Measurements from ENCODE around the gene TYW5.

TYW5 gene, protein sequence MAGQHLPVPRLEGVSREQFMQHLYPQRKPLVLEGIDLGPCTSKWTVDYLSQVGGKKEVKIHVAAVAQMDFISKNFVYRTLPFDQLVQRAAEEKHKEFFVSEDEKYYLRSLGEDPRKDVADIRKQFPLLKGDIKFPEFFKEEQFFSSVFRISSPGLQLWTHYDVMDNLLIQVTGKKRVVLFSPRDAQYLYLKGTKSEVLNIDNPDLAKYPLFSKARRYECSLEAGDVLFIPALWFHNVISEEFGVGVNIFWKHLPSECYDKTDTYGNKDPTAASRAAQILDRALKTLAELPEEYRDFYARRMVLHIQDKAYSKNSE

DNA sequence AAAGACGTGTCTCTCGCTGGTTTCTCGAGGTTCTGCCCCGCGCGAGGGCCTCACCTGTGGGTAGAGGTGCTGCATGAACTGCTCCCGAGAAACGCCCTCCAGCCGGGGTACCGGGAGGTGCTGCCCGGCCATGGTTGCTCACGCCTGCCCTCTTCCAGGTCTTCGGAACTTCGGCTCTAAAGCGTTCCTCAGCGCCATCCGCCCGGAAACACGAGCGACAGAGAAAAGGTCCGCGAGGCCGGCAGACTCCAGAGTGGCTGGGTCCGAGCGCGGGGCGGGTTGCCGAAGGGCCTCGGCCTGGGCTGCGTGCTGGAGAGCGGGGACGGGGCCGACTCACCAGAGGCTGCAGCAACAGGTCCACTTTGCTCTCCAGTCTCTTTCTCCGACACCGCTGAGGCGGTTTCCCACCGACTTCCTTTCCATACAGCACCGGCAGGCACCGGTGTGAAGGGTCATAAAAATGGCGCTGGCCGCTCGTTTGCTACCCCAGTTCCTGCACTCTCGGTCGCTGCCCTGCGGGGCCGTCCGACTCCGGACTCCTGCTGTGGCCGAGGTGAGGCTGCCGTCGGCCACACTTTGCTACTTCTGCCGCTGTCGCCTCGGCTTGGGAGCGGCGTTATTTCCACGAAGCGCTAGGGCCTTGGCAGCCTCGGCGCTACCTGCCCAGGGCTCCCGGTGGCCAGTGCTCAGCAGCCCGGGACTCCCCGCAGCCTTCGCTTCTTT lies at the start of gene TYW5, which contains the start of gene MAIP1:
TYW5 (minus strand) TSS at position 153 of the 723 bp plus-strand sequence; CDS start at position 132, 21 bp downstream.
MAIP1 (plus strand) TSS at position 244 of the 723 bp plus-strand sequence; CDS start at position 461, 217 bp downstream.
- peak; percentile 54 for DNase-seq (ENCODE audit: low read depth, low spot score)

DNA sequence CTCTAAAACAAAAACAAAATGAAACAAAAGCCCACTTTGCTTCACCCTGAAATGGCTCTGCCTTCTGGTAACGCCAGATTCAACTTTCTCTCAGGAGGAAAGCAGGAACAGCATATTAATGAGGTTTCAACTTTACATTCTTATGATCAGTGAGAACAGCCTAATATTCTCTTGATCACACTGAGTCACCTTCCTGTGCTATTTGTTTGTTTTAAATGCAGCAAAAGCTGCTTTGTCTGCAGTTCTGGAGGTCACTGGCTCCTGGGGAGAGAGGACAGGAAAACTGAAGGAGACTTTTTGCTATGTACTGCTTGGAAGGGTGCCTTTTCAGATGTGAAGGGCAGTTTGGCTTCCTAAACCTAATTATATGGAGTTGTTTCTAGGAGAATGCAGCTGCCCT lies 48.2 kb upstream of the TYW5 start:
- no peak for DNase-seq (ENCODE audit: low read depth, low spot score)

DNA sequence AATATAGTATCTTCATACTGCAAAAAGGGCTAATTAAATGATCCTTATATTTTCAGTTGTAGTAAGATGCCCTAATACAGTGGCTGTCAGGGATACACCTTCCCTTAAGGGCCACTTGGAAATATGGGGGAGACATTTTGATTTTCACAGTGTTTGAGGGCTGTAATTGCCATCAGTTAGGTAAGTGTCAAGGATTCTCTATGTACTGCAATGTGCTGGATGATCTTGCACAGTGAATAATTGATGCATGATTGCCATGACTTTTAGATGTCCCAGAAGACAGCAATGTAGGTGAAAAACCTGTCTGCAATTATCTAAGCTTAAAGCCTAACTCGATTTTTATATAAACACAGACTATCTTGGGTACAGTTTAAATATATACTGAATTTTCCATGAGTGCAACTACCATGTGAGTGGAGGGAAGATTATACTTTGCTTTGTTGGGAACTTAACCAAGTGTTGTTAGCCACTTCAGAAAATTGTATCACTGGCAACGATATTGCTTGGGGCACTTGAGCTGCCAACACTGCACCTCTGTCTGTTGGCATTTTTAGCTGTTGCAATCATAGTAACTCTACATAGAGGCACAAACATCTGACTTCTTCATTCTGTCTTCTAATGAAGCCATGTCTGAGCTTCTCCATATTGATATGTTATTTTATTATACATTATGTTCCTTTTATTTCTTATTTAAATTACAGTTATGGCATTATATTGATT lies 45.3 kb upstream of the TYW5 start:
- DNase-seq (ENCODE audit: low read depth, low spot score), result no peak

DNA sequence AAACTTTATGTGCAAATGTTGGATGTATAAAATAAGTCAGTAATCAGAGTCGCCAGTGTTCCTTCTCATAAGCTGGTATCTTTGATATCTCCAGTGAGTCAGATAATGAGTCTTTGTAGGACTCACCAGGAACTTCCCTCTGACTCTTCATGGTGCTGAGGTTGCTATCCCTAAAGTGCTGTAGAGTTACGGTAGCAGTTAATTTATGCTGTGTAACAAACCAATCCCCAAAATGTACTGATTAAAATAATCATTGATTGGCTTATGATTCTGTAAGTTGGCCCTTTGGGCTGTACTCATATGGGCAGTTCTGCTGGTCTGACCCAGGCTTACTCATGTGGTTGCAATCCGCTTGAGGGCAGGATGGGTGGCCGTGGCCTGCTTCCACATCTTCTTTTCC lies 43.9 kb upstream of the TYW5 start:
- DNase-seq (ENCODE audit: low read depth, low spot score), result no peak

DNA sequence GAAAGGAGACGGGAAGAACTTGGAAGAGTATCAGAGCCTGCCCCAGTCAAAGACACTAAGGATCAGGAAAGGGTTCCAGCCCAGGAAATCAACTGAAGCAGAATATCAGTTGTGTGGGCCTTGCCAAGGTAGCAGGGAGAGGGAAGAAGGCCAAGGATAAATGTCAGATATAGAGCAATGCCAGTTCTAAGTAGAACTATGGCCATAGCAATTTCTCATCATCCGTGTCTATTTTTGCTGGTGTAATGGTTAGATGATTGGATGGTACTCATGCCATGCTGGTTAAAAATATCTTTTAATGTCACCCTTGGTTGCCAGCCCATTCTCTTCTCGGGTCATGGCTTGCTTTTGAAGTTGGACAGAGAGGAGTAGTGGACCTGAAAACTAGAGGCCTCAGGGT lies 42.0 kb upstream of the TYW5 start:
- DNase-seq (ENCODE audit: low read depth, low spot score), result no peak

DNA sequence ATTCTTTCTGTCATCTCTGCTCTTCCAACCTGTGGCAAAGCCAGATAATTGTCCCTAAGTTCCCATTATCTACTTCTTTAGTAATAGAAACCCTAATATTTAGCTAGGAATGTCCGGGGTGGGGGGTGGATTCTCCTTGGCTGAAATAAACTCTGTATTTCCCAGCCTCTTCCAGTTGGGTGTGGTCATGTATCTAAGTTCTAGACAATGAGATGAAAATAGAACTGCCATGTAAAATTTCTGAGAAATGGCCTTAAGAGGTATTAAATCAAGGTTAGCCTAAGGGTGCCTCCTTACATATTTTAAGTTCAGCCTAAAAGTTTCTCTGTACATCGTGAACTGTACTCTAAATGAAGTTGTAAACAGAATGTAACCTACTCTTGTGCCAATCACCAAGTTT lies 39.6 kb upstream of the TYW5 start:
- no peak for DNase-seq (ENCODE audit: low read depth, low spot score)

DNA sequence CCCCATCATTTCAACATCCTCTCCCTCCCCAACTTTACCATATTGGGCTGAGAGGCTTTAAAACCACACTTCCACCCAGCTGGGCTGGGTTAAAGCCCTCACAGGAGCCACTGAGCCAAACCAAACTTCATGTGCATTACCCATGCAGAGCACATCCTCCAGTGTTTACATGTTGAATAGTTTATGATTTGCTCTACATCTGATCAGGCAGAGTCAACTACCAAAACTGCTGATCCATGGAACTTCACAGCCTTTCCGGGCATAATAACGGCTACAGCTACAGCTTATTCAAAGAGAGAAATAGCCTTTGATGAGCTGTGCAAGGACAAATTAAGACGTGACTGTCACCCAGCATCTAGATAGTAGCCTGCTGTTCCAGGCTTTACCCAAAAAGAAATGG lies 39.1 kb upstream of the TYW5 start:
- no peak for DNase-seq (ENCODE audit: low read depth, low spot score)

DNA sequence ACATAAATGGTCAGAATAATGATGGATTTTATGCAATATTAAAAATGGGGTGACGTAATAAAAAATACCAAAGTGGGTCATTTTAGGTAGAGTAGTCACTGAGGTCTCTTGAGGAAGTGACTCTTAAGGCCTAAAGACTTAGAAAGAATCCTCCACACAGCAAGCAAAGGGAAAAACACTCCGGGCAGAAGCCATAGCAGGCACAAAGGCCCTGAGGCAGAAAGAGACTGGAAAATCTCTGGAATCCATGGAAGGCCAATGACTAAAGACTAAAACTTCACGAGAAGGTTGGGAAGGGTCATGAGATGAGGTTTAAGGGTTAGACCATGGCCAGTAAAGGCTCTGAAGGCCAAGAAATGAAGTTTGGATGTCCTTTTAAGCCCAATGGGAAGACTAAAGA lies 37.0 kb upstream of the TYW5 start:
- no peak for DNase-seq (ENCODE audit: low read depth, low spot score)

DNA sequence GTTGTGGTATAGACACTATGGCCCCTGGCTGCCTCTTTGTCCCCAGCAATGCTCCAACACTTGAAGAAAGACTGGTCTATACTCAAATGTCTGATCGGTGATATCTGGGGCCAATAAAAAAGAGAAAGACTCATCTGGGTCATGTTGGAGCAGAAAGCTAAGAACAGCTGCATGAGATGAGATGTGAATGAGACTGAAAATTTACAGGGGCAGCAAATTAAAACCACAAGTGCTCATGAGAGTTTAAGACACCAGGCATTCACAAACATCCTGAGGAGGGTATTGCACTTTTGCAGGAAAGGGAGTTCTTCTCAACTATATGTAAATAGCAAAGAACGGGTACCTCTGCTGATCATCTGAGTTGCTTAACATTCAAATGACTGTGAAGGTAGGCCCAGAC lies 36.4 kb upstream of the TYW5 start:
- DNase-seq (ENCODE audit: low read depth, low spot score), result no peak

DNA sequence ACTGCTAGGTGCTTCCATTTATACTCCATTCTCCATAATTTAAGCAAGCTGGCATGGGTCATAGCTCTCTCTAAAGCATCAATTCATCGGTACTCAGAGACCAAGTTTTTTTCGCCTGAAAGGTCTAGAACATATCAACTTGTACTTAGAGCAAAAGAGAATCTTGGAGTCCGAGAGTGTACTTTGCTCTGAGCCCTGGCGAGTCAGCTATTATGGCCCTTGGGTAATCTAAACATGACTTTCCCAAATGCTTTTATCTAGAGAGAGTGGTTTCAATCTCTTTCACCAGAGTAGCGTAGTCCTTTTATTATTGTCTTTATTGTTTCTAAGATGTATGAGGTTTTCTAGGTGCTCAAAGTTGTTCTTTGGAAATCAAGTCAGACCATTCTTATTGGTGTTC lies 34.5 kb upstream of the TYW5 start:
- no peak for DNase-seq (ENCODE audit: low read depth, low spot score)

DNA sequence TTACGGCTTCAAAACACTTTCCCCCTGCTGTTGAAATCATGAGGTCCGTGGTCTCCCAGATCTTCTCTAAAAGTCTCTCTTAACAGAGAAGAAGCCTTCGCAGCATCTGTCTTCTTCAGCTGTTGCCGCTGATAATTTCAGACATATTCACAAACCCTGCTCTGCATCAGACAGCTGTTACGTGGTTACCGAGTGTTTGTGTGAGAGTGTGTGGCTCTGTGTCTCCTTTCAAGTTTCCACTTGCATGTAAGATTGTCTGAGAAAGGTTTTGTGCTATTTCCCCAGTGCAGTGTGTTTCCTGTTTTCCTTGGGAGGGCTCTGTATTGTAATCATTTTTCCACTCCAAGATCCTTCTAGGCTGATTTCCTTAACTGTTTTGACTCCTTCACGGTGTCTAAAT lies 32.9 kb upstream of the TYW5 start:
- no peak for DNase-seq (ENCODE audit: low read depth, low spot score)

DNA sequence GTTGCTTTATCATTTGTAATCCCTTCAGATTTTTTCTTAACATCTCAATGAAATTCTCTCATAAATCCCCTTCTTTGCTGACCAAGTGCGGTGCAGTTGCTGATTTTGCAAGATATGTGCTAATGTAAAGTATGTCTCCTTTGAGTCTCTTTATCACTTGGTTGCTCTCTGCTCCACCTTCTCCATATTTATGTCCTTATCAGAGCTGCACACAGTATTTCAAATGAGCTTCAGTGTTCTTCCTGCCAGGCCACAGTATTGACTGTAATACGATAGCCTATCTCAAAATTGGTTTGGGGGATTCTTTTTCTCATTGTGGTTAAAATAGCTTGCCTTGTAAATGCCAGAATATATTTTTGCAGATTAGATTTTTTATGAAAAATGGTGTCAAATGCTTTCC lies 32.3 kb upstream of the TYW5 start:
- no peak for DNase-seq (ENCODE audit: low read depth, low spot score)

DNA sequence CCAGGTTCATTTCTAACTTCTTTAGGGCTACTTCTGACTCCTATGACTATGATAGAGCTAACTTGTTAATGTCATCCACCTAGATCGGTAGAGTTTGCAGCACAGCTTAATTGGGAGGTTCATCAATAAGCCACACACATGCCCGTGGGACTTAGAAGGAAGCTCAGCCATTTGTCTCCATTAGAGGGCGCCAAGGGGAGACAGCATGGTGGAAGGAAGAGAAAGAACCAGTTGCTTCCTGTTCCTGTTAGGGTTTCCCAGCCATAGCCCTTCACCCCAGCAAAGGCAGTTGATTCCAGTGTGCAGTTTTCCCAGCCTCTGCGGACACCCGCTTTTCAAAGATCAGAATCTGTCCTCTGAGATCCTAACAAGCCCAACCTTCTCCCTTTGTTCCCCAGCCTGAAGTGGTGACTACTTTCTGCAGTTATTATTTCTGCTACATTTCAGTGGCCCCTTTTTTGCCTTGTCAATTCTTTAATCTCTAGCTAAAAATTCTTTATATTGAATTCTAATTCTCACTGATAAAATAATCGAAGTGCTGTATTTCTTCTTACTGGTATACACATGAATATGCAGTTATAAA lies 30.4 kb upstream of the TYW5 start:
- DNase-seq (ENCODE audit: low read depth, low spot score), result peak; percentile 67

DNA sequence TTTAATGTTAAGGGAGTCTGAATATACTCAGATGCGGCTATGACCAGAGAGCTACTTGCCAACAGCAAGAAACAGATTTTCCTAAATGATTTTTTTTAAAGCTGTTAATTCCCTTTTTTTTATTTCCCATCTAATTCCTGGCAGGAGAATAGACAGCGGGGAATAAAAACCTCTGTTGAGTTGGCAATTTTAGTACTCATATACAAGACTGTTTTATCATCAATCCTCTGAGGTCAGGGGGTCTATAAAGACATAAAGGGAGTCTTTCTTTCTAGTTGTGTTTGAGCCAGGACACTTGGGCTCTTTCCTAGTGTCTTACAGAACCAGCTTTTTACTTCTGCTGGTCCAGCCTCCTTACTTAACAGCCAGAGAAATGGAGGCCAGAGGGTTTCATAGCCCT lies 29.5 kb upstream of the TYW5 start:
- no peak for DNase-seq (ENCODE audit: low read depth, low spot score)

DNA sequence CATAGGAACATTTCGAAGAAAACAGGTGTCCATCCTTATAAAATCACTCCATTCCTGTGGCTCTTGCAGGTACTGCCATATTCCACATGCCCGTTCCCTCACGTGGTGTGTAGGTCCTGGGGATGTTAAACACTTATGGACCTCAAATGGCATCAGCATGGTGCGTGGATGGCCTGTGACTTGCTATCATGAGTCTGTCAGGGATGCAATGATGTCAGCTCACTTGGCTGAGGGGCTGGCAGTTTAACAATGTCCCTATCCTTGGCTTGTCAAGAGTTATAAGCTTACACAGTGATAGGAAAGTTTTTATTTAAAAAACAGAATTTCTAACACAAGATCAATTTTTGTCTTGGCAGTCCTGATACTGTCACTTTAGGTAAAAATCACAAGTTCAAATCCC lies 28.9 kb upstream of the TYW5 start:
- no peak for DNase-seq (ENCODE audit: low read depth, low spot score)

DNA sequence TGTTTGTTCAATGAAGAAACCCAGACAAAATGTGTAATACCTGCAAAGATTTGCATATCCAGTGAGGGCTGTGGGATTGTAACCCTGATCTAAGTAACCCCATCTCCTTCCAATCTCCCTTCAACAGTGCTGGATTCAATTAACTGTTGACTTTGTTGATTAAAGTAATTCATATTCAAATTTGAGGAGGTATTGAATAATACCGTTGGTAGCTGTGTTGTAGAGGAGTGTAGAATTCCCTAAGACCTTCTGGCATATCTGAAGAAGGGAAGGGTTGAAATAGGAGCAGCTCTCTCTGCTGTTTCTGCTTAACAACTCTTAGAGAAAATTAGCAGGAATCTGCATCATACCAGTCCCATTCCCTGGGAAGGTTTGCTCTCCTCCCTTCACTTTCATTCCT lies 28.2 kb upstream of the TYW5 start:
- DNase-seq (ENCODE audit: low read depth, low spot score), result no peak

DNA sequence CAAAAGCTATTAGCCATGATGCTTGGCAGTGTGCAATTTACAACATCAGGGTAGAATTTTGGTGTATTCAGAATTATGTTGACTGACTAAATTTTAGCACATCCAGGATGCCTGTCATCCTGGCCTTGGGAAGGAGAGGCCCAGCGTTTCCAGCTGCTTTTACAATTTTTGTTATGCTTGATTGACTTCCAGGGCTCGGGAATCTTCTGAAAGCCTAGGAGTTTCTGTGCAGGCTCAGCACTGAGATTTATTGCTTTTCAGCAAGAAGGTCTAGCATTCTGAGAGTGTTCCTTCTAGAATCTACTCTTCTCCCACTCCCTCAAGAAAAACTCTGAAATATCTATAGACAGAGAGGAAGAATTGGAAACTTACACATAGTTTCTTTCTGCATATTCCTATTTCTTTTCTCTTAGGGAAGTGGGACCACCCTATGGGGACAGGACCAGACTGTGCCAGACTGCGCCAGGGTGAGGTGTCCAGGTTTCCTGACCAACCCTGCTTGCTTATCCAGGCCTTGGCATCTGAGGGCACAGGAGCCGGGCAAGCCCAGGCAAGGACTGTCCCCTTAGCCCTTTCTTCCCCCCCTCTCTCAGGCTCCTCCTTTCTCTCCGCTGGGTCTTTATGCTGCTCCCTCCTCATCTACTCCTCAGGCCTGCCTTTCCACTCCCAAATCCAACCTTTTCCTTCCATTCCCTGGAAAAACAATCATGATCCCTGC lies 27.0 kb upstream of the TYW5 start:
- DNase-seq (ENCODE audit: low read depth, low spot score), result no peak

DNA sequence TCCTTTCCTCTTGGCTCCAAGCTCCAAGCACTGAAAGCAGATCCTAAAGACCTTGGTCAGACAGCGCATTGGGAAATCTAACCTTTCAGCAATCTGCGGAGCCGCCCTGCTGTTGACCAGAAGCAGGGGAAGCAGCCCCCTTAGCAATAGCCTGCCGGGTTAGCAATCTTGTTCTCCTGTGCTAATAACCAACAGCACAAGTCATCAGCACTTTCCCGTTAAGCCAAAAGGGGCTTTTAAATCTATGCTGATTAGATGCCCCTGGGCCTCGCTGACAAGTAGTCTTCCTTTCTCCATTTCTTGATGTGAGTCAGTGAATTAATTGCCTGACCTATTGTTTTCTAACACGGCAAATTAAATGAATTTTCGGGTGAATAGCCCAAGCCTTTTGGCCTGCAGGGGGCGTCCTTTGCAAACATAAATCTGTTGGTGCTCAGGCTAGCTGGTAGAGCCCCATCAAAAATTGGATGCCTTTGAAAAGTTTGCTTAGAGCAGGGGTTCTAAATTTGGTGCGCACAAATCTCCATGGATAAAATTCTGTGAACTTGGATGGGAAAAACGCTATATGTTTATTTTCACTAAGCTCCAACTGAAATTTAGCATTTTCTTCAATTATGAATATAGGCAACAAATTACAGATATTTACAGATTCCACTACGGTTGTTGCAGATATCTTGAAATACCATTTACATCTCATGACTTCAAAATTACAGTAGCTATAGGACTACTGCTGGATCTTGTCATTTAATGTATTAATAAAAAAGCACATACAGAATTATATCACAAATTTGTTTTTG lies 24.7 kb upstream of the TYW5 start:
- DNase-seq (ENCODE audit: low read depth, low spot score), result no peak

DNA sequence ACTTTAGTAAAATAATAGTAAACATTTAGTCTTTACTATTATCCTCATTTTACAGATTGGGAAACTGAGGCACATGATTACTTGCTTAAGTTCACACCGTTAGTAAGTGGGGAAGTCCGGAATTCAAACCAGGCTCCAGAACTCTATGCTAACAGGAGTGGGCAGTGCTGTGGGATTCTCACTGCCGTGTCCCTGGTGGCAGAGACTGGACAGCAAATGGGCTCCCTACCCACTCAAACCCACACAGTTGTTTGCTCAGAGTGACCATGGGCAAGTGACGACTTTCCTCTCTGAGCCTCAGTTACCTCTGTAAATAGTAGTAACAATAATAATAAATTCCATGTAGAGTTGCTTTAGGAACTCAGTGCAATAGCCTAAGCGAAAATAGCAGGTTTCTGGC lies 24.1 kb upstream of the TYW5 start:
- DNase-seq (ENCODE audit: low read depth, low spot score), result no peak

DNA sequence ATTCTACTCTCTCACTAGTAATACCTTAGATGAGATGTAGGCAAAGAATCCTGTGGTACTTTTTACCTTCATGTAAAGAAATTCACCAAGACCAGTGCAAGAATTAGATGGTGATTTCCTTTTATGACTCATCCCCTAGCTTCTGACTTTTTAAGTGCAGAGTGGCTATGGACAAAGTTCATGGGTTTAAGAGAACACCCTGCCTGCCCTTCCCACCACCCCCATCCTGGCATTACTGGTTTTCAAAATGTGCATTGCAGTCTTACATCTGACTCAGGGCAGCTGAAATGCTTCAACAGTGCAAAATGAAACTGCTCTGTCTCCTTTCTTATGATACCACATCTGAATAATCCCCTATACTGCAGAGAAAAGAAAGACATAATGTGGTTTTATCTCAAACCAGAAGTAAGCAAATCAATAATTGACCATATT lies 22.7 kb upstream of the TYW5 start:
- no peak for DNase-seq (ENCODE audit: low read depth, low spot score)
